Measurements from ENCODE around the gene NSMCE1. TPM values are rescaled to one million over a fixed set of nuclear protein-coding genes. Genes with fewer than 3 reads are reported as not detected.
"Not testable (repeated sequence)": the region's sequence is repeated elsewhere in the genome, so short reads cannot be mapped to it uniquely, and the experiment has no call there.

Gene NSMCE1
- total RNA-seq, 2 experiments from 2014 or later = 117 to 118 TPM

GRCh38 chr16:27253526-27253930, 15.0 kb downstream of the NSMCE1 start:
- ChIA-PET CTCF (interaction anchor here (1.3 to 2.6 kb wide), 4 partner anchors 9 to 151 kb away, joined by 3 to 11 read pairs (median 6); no protein-coding TSS in a partner anchor), POLR2A (interaction anchor here (0.8 kb wide), 1 partner anchor 114 kb away, joined by 3 read pairs; no protein-coding TSS in a partner anchor)

- CTCF ChIA-PET = interaction anchor here (1.2 kb wide), 1 partner anchor 16 kb away, joined by 3 read pairs; no protein-coding TSS in a partner anchor
These were observed 16.4 kb downstream of the NSMCE1 start for GRCh38 chr16:27252206-27252585.

DNA sequence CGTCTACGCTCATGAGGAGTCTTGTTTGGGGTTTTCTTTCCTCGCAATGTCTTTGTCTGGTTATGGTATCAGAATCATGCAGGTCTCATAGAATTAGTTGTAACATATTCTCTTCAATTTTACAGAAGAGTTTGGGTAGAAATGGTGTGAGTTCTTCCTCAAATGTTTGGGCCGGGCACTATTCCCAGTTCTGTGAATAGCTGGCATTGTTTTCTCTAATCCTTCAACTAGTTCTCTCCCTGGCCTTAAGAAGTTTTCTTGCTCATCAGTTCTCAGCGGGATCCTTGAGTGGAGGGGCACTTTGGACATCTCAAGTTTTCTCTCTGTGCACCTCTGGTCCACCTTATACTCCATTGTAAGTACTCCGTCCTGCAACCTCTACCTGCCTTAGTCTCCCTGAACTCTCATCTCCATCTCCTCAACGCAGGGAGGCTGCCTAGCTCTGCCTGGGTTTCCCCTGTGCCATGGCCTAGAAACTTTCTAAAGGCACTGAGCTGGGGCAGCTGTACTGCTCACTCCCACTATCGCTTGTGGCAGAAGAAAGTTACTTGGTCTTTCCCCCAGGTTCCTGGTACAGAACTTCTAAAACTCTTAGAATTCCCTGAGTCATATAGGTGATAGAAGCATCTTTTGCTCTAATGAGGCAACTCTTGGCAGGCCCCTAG, 16.9 kb downstream of the NSMCE1 start:
- ChIA-PET POLR2A (interaction anchor here (1.2 kb wide), 1 partner anchor 67 kb away, joined by 3 read pairs; no protein-coding TSS in a partner anchor), CTCF (interaction anchor here (1.2 kb wide), 1 partner anchor 15 kb away, joined by 3 read pairs; no protein-coding TSS in a partner anchor)

More at GRCh38 chr16:27252206-27252585, 16.4 kb downstream of the NSMCE1 start:
- POLR2A ChIA-PET = interaction anchor here (1.2 kb wide), 1 partner anchor 66 kb away, joined by 3 read pairs; no protein-coding TSS in a partner anchor

DNA sequence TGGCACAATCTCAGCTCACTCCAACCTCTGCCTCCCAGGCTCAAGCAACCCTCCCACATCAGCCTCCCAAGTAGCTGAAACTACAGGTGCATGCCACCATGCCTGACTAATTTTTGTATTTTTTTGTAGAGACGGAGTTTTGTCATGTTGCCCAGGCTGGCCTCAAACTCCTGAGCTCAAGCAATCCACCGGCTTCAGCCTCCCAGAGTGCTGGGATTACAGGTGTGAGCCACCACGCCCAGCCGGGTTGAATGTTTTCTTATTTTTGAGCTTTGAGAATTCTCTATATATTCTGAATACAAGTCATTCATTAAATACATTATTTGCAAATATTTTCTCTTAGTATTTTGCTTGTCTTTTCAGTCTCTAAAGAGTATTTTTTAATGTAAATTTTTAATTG, 19.7 kb downstream of the NSMCE1 start:
- POLR2A ChIA-PET = interaction anchor here (1.8 kb wide), 1 partner anchor 12 kb away, joined by 6 read pairs; no protein-coding TSS in a partner anchor

DNA sequence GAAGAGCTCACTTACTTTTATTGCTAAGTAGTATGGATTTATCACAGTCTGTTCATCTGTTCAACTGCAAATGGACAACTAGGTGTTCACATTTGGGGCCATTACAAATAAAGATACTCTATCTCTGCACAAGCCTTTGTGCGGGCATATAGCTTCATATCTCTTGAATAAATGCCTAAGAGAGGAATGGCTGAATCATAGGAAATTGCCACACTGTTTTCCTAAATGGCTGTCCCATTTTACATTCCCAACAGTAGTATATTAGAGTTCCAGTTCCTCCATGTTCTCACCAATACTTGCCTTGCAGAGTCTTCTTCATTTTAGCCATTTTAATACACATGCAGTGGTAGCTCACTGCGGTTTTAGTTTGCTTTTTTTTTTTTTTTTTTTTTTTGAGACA, 20.5 kb downstream of the NSMCE1 start:
- CTCF ChIA-PET = interaction anchor here (0.6 to 1.2 kb wide), 4 partner anchors 13 to 82 kb away, joined by 3 to 4 read pairs (median 4); no protein-coding TSS in a partner anchor
- POLR2A ChIA-PET = interaction anchor here (0.7 to 1.8 kb wide), 2 partner anchors 11 to 987 kb away, joined by 4 to 6 read pairs; no protein-coding TSS in a partner anchor

More for the DNA sequence above, 19.7 kb downstream of the NSMCE1 start:
- CTCF ChIA-PET = interaction anchor here (1.3 kb wide), 1 partner anchor 118 kb away, joined by 3 read pairs; no protein-coding TSS in a partner anchor

- CTCF ChIA-PET = not testable (repeated sequence)
- POLR2A ChIA-PET = interaction anchor here (1.1 kb wide), 1 partner anchor 11 kb away, joined by 3 read pairs; no protein-coding TSS in a partner anchor
These were observed 21.5 kb downstream of the NSMCE1 start for GRCh38 chr16:27247076-27247475.

- ChIA-PET CTCF (no interaction called here), POLR2A (interaction anchor here (1.1 kb wide), 1 partner anchor 11 kb away, joined by 3 read pairs; no protein-coding TSS in a partner anchor)
These were observed 22.1 kb downstream of the NSMCE1 start for GRCh38 chr16:27246439-27246838.

GRCh38 chr16:27245276-27246172, 23.0 kb downstream of the NSMCE1 start:
- CTCF ChIA-PET = no interaction called here
- POLR2A ChIA-PET = no interaction called here

GRCh38 chr16:27244363-27244755, 24.2 kb downstream of the NSMCE1 start:
- CTCF ChIA-PET = interaction anchor here (0.6 to 1.6 kb wide), 5 partner anchors 9 to 214 kb away, joined by 3 to 9 read pairs (median 4); no protein-coding TSS in a partner anchor
- POLR2A ChIA-PET = no interaction called here

DNA sequence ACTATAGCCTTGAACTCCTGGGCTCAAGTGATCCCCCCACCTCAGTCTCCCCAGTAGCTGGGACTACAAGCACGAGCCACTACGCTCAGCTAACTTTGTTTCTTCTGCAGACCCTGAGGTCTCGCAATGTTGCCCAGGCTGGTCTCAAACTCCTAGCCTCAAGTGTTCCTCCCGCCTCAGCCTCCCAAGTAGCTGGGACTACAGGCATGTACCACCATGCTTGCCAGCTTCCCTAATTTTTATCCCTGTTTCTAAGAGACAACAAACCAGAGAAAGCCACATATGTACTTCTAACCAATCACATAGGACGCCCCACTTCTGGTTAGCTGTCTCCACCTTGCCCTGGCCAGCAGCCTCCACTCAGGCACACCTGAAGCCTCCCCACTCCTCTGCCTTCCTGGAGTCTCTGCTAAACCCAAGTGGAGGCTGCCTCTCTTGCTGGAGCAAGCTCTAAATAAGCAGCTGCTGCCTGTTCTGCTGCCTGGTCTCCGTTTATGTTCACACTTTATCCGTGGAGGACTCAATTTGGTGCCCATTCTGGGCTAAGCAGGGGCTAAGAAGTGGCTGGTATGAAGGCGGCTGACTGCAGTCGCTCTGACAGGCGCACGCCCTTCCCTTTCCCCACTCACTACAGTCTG, 24.7 kb downstream of the NSMCE1 start:
- POLR2A ChIA-PET = no interaction called here
- CTCF ChIA-PET = interaction anchor here (0.6 to 1.6 kb wide), 5 partner anchors 9 to 214 kb away, joined by 3 to 9 read pairs (median 4); no protein-coding TSS in a partner anchor

DNA sequence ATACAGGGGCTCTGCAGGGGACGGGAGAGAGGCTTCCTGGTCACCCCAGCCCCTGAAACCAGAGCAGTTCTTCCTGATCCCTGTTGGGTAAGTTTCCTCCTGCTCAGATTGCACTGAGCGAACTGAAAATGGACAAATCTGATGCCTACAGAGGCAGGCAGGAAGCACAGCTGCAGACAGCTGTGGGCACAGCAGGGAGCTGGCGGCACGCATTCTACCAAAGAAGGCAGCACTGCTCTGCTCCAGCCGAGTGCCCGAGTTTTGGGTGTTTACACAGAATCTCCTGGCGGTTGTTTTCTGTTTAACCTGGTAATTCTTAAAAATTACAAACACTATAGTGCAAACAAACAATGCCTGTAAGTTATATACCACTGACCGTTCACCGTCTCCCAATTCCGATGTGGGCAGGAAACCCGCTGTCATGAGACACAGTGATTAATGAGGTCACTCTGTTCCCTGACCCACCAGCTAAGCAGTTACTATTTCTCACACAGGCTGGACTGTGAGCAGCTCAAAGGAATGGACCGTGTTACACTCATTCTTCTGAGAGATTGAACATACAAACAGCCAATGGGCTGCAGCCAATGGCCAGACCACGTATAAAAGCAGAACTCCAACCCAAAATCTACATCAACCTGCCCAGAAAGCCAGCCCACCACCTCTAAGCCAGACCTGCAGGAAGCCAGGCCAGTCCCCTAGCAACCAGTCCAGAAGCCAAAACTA, 25.5 kb downstream of the NSMCE1 start:
- POLR2A ChIA-PET = no interaction called here
- CTCF ChIA-PET = interaction anchor here (1.3 to 1.6 kb wide), 2 partner anchors 8 to 87 kb away, joined by 6 to 9 read pairs; no protein-coding TSS in a partner anchor

DNA sequence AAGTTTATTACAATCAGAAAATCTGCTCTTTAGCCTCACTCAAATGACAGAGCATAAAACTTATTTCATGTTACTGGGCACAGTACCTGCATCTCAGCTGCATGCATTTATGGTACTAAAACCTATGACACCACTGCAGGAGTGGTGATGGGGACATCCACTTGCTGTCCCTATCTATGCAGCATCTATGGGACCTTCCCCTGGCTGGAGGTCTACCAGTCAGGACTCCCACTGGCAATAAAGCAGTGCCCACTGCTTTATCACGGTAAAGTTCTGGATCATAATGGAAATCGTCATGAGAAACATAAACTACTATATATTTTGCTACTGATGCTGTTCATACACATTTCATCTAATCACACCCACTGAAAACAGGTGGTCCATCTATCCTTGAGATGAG, 26.2 kb downstream of the NSMCE1 start:
- CTCF ChIA-PET = no interaction called here
- POLR2A ChIA-PET = no interaction called here

- ChIA-PET CTCF (interaction anchor here (0.5 kb wide), 1 partner anchor 120 kb away, joined by 3 read pairs; no protein-coding TSS in a partner anchor), POLR2A (interaction anchor here (0.7 kb wide), 1 partner anchor 127 kb away, joined by 3 read pairs; no protein-coding TSS in a partner anchor)
These were observed 26.9 kb downstream of the NSMCE1 start for GRCh38 chr16:27241658-27242057.

- CTCF ChIA-PET = interaction anchor here (0.5 kb wide), 1 partner anchor 121 kb away, joined by 3 read pairs; no protein-coding TSS in a partner anchor
- POLR2A ChIA-PET = interaction anchor here (0.7 kb wide), 1 partner anchor 128 kb away, joined by 3 read pairs; no protein-coding TSS in a partner anchor
These were observed 27.5 kb downstream of the NSMCE1 start for GRCh38 chr16:27240948-27241531.

DNA sequence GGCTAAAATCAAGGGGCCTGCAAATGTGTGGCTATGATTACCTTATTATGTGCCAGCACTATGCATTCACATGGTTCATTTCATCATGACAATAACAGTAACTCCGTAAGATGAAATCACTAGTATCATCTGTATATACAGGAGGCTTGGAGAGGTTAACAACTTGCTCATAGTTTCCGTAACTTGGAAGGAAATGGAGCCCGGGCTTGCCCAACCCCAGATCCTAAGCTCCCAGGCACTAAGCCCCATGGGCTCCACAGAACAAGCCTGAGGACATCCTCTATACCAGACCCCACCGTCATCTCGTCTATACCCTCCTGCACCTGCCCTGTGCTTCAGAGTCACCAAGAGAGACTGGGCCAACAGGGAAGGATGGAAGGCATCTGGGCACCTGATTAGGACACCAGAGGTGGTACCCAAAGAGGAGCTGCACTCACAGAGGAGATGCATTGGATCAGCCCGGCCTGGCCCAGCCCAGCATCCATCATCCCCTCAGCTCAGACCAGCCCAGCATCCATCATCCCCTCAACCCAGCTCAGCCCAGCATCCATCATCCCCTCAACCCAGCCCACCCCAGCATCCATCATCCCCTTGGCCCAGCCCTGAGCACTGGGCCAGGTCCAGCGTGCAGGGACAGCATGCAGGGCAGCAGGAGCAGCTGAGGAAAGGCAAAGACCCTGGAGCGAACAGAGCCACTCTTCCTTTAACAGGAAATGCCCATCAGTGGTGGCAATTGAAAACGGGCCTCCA, 28.5 kb downstream of the NSMCE1 start:
- ChIA-PET CTCF (interaction anchor here (1.5 kb wide), 1 partner anchor 127 kb away, joined by 4 read pairs; no protein-coding TSS in a partner anchor), POLR2A (no interaction called here)

GRCh38 chr16:27239026-27239425, 29.5 kb downstream of the NSMCE1 start:
- ChIA-PET POLR2A (interaction anchor here (0.7 kb wide), 2 partner anchors 15 to 95 kb away, joined by 3 to 5 read pairs; no protein-coding TSS in a partner anchor), CTCF (interaction anchor here (0.8 to 1.5 kb wide), 3 partner anchors 18 to 128 kb away, joined by 3 to 4 read pairs (median 3); no protein-coding TSS in a partner anchor)

DNA sequence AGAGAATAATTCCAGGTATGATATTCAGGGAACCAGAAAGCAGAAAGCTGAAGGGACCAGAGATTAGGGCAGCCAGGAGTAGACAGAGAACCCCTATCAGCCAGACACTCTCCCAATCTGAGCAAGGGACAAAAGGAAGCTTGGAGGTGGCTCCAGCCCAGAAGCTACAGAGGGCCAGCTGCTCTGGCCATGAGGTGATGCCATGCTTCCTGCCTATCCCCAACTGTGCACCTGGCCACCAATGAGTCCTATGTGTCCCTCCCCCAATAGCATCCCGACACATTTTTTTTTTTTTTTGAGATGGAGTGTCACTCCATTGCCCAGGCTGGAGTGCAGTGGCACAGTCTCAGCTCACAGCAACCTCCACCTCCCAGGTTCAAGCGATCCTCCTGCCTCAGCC, 30.0 kb downstream of the NSMCE1 start:
- ChIA-PET CTCF (interaction anchor here (0.8 to 1.0 kb wide), 2 partner anchors 19 to 77 kb away, joined by 3 read pairs; no protein-coding TSS in a partner anchor), POLR2A (interaction anchor here (0.7 kb wide), 2 partner anchors 16 to 96 kb away, joined by 3 to 5 read pairs; no protein-coding TSS in a partner anchor)
